Gastroesophageal sphincter (tissue), 3 donors: Measurements from ENCODE around the gene FLNC.

Experiments
- EP300 ChIP-seq: sonication (generic); formaldehyde crosslinking; IDR thresholded peaks from one replicate; pipeline ENCODE4 v1.6.1; 2017; ENCODE audit warnings: antibody characterized with exemption, mild to moderate bottlenecking
- POLR2A ChIP-seq, 2 donors: fragments of 450-650 bp; IDR thresholded peaks; one replicate each; pipeline ENCODE4 v1.6.1; 2017; ENCODE audit warnings: antibody characterized with exemption in 2 of 2, mild to moderate bottlenecking in 2 of 2, moderate library complexity in 1 of 2
- TF ChIP-seq, protein P1 (sequence below), 4 experiments: fragments of 200-600 bp in 2 of 4; fragments of 450-650 bp in 2 of 4; sonication (generic) in 1 of 4; IDR thresholded peaks; one replicate each; pipeline ENCODE4 v1.5.1; 2017 to 2019; ENCODE audit warnings: antibody characterized with exemption in 4 of 4, mild to moderate bottlenecking in 2 of 4, moderate library complexity in 2 of 4

DNA sequence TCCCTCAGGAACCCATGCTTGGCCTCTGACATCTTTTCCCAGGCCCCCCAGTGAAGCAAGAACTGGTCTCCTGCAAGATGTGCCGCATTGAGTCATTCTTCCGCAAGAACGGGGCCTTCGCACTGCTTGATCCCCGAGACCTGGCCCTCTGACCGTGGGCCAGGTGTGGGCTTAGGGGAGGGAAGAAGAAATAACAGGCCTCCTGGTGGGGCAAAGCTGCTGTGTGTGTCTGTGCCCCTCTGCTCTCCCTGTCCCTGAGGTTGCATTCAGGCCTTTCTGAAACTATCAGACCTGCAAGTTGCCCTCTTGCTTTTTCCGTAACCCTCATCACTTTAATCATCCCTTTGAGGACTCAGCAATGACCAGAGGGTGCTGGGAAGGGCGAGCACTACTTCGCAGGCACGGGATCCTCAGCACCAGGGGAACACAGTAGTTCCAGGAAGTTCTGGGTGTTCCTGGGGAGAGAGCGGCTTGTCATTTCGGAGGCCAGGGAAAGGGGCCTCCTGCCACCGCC is 38.5 kb downstream of the FLNC start:
- TF ChIP-seq, protein P1, sequence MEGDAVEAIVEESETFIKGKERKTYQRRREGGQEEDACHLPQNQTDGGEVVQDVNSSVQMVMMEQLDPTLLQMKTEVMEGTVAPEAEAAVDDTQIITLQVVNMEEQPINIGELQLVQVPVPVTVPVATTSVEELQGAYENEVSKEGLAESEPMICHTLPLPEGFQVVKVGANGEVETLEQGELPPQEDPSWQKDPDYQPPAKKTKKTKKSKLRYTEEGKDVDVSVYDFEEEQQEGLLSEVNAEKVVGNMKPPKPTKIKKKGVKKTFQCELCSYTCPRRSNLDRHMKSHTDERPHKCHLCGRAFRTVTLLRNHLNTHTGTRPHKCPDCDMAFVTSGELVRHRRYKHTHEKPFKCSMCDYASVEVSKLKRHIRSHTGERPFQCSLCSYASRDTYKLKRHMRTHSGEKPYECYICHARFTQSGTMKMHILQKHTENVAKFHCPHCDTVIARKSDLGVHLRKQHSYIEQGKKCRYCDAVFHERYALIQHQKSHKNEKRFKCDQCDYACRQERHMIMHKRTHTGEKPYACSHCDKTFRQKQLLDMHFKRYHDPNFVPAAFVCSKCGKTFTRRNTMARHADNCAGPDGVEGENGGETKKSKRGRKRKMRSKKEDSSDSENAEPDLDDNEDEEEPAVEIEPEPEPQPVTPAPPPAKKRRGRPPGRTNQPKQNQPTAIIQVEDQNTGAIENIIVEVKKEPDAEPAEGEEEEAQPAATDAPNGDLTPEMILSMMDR (IDR thresholded peaks at IDR 0.05), result no peak
- TF ChIP-seq POLR2A (IDR thresholded peaks at IDR 0.05), result no peak
- TF ChIP-seq EP300, result no peak
